Inflammatory macrophage treated with lipopolysaccharide for 1 hour (primary cell): Measurements from ENCODE around the gene HOXB3.
"Not testable (repeated sequence)": the region's sequence is repeated elsewhere in the genome, so short reads cannot be mapped to it uniquely, and the experiment has no call there.

Experiments used
- DNase-seq, 2 donors: peaks; one replicate each; pipeline ENCODE4 v3.0.0-alpha.2; 2020 to 2022

HOXB3 gene

GRCh38 chr17:48515925-48516900 lies 73.8 kb downstream of the HOXB3 start:
- no peak for DNase-seq

- DNase-seq = no peak
Observed at GRCh38 chr17:48514477-48514876, 75.6 kb downstream of the HOXB3 start.

DNA sequence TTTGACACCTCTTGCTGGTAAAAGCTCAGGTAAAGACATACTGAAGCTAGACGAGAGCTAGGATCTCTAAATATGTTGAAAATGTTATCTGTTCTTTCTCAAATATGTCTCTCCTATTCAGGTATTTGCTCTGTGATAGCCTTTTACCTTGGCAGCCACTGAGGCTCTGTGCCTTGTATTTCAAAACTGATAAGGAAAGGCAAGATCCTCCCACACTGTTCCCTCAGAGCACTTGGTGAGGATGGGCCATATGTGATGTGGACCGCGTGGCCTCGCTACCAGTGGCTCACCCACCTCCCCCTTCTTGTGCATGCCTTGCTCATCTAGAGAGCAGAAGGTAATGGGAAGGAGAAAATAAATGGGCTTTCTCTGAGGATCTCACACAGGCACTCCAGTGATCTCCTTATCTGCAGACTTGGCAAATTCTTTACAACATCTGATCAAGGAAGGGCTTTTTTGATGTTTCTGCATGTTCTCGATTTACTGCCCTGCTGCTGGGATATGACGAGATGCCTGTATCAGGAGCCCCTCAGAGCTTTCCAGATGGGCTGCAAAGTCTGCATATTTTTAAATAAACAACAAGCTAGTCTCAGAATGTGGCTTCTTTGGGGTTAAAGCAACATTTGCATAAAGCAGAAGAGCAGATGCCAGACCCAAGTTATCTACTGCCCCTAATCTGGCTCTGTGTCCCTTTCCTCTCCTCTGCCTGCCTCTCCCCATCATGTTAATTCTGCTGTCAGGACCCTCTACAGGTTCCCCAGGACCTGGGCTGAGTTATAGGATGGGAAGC lies 76.2 kb downstream of the HOXB3 start:
- no peak for DNase-seq

DNA sequence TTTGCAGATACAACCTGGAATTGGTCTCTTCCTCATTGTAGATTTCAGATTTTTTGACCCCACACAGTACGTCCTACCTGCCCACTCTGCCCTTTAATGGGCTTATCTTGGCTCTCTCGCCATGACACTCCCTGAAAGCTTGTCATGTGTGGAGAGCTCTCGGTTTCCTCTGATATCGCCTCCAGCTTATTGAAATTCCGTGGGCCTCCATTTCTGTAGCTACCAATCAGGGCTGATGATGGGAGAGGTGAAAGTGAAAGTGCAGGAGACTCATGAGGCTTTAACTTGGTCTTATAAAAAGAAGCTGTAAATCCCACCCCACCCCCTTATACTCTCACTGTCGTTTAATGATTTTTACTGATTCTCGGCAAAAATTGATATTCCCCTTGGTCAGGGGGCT lies 76.9 kb downstream of the HOXB3 start:
- peak in 1 of 2 donors; percentile 19 for DNase-seq

- no peak for DNase-seq
Observed at GRCh38 chr17:48510761-48511604, 79.1 kb downstream of the HOXB3 start.

GRCh38 chr17:48510381-48510760 lies 79.7 kb downstream of the HOXB3 start:
- no peak for DNase-seq

GRCh38 chr17:48509708-48510107 lies 80.3 kb downstream of the HOXB3 start:
- DNase-seq = not testable (repeated sequence)

GRCh38 chr17:48506246-48506645 lies 83.8 kb downstream of the HOXB3 start:
- no peak for DNase-seq

GRCh38 chr17:48505788-48506187 lies 84.3 kb downstream of the HOXB3 start:
- DNase-seq = peak; percentile 38 to 64

GRCh38 chr17:48504953-48505352 lies 85.1 kb downstream of the HOXB3 start:
- DNase-seq = no peak

GRCh38 chr17:48503747-48504146 lies 86.3 kb downstream of the HOXB3 start:
- DNase-seq = no peak

DNA sequence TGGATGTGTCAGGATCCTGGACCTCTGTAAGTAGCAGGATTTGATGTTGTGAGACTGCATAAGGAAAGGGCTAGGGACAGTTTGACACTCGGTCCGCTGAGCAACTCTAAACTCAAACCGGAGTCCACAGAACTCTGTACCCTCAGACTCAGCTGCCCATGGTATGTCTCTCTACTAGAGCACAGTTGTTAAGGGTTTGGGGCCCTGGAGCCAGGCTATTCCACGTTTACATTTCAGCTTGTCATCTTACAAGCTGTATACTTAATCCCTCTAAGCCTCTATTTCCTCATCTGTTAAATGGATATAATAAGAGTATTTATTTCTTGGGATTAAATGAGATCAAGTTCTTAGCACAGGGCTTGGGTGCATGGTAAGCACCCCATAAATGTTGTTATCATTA lies 87.1 kb downstream of the HOXB3 start:
- no peak for DNase-seq

DNA sequence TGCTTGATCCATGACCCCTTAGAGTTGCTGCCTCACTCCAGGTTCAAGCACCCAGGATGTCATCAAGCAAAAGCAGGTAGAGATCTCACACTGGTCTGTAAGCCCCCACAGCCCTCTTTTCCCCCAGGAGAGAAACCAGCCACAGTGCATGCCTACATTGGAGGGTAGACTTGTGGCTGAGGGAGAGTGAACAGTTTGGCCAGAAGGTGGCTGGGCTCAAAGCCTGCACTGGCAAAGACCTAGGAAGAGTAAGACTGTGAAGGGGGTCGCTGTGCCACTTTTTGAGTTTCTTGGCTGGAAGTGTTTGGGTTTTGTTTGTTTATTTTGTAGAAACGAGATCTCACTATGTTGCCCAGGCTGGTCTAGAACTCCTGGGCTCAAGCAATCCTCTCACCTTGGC lies 87.7 kb downstream of the HOXB3 start:
- DNase-seq = no peak

GRCh38 chr17:48500435-48501426 lies 89.3 kb downstream of the HOXB3 start:
- DNase-seq = no peak

- DNase-seq = no peak
Observed at GRCh38 chr17:48499735-48500434, 90.2 kb downstream of the HOXB3 start.

GRCh38 chr17:48499248-48499647 lies 90.8 kb downstream of the HOXB3 start:
- no peak for DNase-seq
